Central memory CD4-positive, alpha-beta T cell (primary cell): ENCODE data around the gene PDE9A.
"Not testable (repeated sequence)": the region's sequence is repeated elsewhere in the genome, so short reads cannot be mapped to it uniquely, and the experiment has no call there.

Experiments used
- DNase-seq: peaks from one replicate; pipeline ENCODE4 v3.0.0; 2022

PDE9A gene

GRCh38 chr21:42624936-42625335 lies 28.5 kb upstream of the PDE9A start:
- DNase-seq, result no peak

- DNase-seq, result no peak
Measured at GRCh38 chr21:42626171-42626570, 27.2 kb upstream of the PDE9A start.

- DNase-seq, result no peak
Measured at GRCh38 chr21:42627527-42628289, 25.7 kb upstream of the PDE9A start.

- DNase-seq, result not testable (repeated sequence)
Measured at GRCh38 chr21:42628466-42629061, 24.9 kb upstream of the PDE9A start.

GRCh38 chr21:42629933-42630589 lies 23.4 kb upstream of the PDE9A start:
- DNase-seq, result no peak

GRCh38 chr21:42630626-42631025 lies 22.8 kb upstream of the PDE9A start:
- no peak for DNase-seq

DNA sequence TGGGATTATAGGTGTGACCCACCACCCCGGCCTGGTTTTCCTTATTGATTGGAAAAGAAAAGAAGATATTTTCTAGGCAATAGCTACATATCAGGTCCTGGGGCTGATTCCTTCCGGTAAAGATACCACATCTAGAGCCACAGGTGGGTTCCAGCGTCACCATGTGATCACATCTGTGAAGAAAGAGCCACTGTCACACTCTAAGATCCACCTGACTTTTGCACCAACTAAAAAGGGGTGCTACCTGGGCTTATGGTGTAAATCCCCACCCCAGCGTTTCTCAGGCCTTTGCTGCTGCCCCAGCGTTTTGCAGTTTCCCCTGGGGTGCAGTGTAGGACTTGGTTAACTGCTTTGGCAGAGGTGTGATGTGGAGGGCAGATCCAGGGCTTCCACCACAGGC lies 22.3 kb upstream of the PDE9A start:
- no peak for DNase-seq

GRCh38 chr21:42632336-42632751 lies 21.1 kb upstream of the PDE9A start:
- no peak for DNase-seq

DNA sequence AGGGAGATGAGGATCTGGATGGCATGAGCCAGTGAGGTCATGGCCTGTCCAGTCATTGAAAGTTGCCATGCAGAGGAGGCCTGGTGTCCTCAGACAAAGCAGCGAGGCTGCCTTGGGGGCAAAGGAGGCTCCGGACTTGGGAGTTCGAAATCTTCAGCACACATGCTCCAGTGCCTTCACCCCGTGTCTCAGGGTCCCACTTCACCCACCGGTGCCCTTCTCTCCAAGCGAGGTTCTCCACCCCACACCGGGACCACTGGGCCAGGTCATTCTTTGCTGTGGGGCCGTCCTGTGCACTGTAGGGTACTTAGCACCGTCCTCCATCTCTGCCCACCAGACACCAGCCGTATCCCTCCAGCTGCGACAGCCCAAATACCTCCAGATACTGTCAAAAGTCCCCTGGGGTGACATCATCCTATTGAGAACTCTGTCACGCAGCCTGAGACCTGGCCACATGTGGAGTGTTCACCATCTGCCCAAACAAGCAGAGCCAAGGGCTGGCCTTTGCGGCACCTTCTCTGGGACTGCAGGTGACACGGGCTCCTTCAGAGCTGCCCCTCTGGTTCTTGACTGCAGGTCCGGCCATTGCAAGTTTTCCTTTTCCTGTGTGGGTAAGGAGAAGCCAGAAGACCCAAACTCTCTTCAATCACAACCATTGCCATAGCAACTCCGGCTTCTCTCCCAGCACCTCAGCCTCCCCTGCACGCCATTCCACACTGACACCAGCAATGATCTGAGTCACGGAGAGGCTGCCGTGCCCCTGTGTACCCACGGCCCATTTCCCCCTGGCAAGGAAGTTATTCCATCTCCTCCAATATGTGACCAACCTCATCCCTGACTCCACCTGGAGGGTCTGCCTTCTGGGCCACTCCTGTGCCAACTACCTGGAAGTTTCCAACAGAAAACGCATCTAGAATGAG lies 20.4 kb upstream of the PDE9A start:
- no peak for DNase-seq

- no peak for DNase-seq
Measured at GRCh38 chr21:42633858-42634257, 19.6 kb upstream of the PDE9A start.

GRCh38 chr21:42635848-42636519 lies 17.4 kb upstream of the PDE9A start:
- no peak for DNase-seq

DNA sequence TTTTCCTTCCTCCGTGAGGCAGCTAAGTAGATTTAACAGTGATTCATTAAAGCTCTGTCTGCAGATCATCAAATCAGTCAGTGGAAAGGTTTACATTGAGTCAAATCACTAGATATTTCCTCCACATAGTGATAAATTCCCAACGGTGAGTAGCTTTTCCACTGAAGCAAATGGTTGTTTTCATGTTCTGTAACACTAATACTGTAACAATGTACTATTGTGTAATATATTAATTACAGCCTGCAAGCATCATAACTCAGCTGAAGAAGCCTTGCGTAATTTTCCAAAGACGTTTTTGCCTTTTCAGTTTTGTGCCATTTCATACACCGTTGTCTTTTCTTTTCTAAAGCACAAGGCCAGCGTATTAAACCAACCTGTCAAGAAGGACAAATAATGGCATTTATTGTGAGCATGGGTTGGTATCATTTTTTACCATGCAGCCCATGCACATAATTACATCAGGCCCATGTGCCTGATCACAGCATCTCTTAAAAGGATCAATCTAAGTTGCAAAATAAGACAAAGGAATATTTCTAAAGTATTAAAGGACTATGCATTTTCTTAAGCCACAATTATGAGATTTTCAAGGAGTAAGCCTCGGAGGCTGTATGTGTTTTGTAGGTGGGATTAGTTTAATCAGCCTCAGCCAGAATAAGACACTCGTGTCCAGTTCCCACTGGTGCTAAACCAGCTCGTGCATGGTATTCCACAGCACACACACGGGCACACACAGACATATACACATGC lies 16.7 kb upstream of the PDE9A start:
- DNase-seq, result no peak

GRCh38 chr21:42637267-42638041 lies 16.0 kb upstream of the PDE9A start:
- no peak for DNase-seq

DNA sequence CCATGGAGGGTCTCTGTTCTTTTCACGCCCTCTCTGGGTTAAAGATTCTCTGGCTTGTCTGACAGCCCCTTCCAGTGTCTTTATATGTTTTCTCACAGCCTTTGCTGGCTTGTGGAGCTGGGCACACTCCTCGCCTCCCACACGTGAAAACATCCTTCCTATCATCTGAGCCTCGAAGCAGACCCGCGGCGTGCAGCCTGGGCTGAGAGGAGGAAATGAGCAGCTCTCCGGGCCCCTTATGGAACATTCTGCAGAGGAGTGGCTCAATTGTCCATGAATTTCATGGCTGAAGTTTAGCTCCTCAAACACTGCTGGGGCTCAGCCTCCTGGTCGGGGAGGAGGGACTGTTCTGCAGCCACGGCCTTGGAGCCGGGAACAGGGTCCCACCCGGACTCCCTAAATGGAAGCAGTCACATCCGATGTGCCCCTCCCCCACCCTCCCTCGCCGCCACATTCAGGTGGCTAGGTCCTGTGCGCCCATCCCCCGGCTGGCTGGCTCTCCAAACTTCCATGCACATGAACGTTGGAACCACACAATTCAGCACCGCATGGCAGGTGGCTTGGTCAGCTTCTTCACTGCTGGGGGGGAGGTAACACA lies 15.1 kb upstream of the PDE9A start:
- no peak for DNase-seq

DNA sequence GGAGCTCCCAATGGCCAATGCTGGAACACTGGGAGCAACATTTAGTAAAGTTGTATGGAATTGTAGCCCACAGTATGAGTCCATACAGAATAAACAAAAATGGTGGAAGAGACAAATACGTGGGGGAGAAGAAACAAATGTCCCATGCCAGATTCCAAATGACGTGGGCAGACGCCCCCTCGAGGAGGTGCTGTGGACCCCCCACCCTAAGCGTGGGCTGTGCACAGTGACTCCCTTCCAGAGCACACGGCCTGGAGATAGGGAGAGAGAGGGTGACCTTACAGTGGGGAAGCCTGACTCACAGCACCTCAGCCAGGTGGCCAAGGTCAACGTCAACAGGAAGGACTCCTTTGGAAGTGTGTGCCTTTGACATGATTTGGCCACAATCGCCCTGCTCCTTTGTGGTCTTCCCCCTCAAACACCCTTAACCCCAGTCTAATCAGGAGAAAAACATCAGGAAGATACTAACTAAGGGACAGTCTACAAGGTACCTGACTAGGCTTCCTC lies 13.7 kb upstream of the PDE9A start:
- no peak for DNase-seq

DNA sequence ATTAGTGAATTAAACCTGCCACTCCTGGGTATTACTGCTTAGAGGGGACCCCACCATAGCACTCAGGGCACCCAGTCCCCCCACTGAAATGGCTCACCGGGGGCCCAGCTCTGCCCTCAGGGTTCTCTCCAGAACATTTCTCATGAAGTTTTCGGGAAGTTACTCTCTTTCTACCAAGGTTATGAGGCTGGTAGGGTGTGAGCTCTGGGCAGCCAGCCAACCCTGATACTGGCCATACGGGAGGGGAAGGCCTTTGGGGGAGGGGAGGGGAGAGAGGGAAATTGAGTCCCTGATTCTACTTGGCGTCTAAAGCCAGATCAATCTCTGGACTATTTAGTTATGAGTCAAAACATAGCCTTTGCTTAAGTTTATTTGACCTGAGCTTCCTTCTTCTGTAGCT lies 12.9 kb upstream of the PDE9A start:
- no peak for DNase-seq

DNA sequence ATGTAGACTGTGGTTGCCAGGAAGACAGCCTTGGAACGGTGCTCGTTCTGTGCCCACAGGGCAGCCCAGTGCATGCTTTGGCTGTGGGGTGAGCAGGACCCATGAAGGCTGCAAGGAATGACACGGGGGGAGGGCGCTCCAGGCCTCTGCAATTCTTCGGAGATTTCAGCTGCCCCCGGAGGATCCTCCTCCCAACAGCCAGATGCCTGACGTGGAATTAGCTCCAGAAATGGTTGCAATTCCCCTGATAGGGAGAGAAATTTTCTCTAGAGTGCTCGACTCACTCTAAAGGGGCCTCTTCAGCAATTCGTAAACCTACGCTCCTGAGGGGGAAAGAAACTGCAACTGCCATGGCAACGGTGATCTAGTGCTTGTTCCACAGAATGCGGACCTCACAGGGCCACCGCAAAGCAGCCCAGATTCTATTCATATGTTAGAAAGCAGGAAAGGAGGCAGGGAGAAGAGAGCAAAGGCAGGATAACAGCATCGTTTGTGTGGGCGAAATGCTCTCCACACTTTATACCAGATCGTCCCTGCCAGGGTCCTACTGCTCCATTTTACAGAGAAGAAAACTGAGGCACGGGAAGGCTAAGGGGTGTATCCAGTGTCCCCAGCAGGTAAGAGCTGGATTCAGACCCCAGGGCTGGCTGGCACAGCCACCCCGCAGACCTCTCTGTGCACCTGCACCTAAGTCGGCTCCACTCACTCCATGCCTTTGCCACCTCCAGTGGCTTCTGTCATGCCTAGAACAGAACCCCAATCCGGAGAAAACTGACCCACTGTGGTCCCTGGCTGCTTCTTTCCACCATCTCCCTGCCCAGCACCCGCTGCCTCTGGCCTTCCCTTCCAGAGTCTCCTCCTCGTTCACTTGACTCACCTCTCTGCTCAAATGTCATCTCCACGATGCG lies 11.9 kb upstream of the PDE9A start:
- no peak for DNase-seq

GRCh38 chr21:42642219-42642745 lies 11.1 kb upstream of the PDE9A start:
- no peak for DNase-seq
